Liver (tissue), 9 donors: ENCODE results near the gene SLC6A11. TPM values are rescaled to one million over a fixed set of nuclear protein-coding genes. Genes with fewer than 3 reads are reported as not detected.

ENCODE experiments used
- DNase-seq: peaks from one replicate; pipeline ENCODE4 v3.0.0-alpha.2; 2017; ENCODE audit warnings: low spot score
- H3K27ac ChIP-seq, 2 donors: one replicate each; pipeline ENCODE4 v1.7.0; 2013; ENCODE audit warnings: inconsistent platforms in 2 of 2, low read length in 2 of 2, control low read depth in 1 of 2, low read depth in 1 of 2, mild to moderate bottlenecking in 1 of 2
- H3K27me3 ChIP-seq, 4 donors: one replicate each; pipeline versions ENCODE4 v1.6.1 to v1.7.0; 2013; ENCODE audit warnings: low read length in 3 of 4, inconsistent platforms in 1 of 4, mild to moderate bottlenecking in 1 of 4, moderate library complexity in 1 of 4; ENCODE audit not compliant: control insufficient read depth in 4 of 4, insufficient read depth in 4 of 4
- H3K36me3 ChIP-seq, 4 donors: one replicate each; pipeline versions ENCODE4 v1.6.1 to v1.7.0; 2013; ENCODE audit warnings: low read length in 3 of 4, mild to moderate bottlenecking in 3 of 4, low read depth in 1 of 4, moderate library complexity in 1 of 4; ENCODE audit not compliant: control insufficient read depth in 4 of 4, insufficient read depth in 3 of 4
- H3K4me1 ChIP-seq, 4 donors: one replicate each; pipeline versions ENCODE4 v1.6.1 to v1.7.0; 2013; ENCODE audit warnings: low read length in 3 of 4, mild to moderate bottlenecking in 3 of 4, moderate library complexity in 1 of 4; ENCODE audit not compliant: control insufficient read depth in 4 of 4, insufficient read depth in 4 of 4
- H3K4me3 ChIP-seq, 3 donors: one replicate each; pipeline versions ENCODE4 v1.6.1 to v1.7.0; 2013; ENCODE audit warnings: low read length in 3 of 3, control low read depth in 1 of 3, low read depth in 1 of 3, mild to moderate bottlenecking in 1 of 3
- H3K9ac ChIP-seq, 2 donors: one replicate each; pipeline ENCODE4 v1.7.0; 2013; ENCODE audit warnings: low read length in 2 of 2, mild to moderate bottlenecking in 2 of 2, moderate library complexity in 2 of 2, control low read depth in 1 of 2, low read depth in 1 of 2
- H3K9me3 ChIP-seq, 4 donors: one replicate each; pipeline versions ENCODE4 v1.6.1 to v1.7.0; 2013; ENCODE audit warnings: low read length in 3 of 4; ENCODE audit not compliant: control insufficient read depth in 4 of 4
- ATF3 ChIP-seq: IDR thresholded peaks from 2 replicates; pipeline ENCODE4 v1.6.1; 2016; ENCODE audit warnings: antibody characterized with exemption
- CTCF ChIP-seq: fragments of 150-350 bp; IDR thresholded peaks from 2 replicates; pipeline ENCODE4 v1.5.1; 2017; ENCODE audit warnings: improper control_type of control experiment, low read depth, low read length; ENCODE audit not compliant: missing input control
- FOXA1 ChIP-seq: IDR thresholded peaks from 2 replicates; pipeline ENCODE4 v1.6.1; 2016; ENCODE audit warnings: antibody characterized with exemption
- FOXA2 ChIP-seq: IDR thresholded peaks from 2 replicates; pipeline ENCODE4 v1.6.1; 2016; ENCODE audit warnings: antibody characterized with exemption
- GABPA ChIP-seq, 2 donors: IDR thresholded peaks in 1 of 2; conservative IDR thresholded peaks in 1 of 2; 2 replicates each; pipeline ENCODE4 v1.6.1; 2016; ENCODE audit warnings: antibody characterized with exemption in 2 of 2, mild to moderate bottlenecking in 1 of 2, moderate library complexity in 1 of 2
- HNF4A ChIP-seq, 2 donors: conservative IDR thresholded peaks; 2 replicates each; pipeline ENCODE4 v1.6.1; 2016; ENCODE audit warnings: antibody characterized with exemption in 2 of 2, mild to moderate bottlenecking in 2 of 2
- HNF4G ChIP-seq: IDR thresholded peaks from 2 replicates; pipeline ENCODE4 v1.6.1; 2016; ENCODE audit warnings: antibody characterized with exemption
- MAX ChIP-seq: IDR thresholded peaks from 2 replicates; pipeline ENCODE4 v1.6.1; 2016; ENCODE audit warnings: antibody characterized with exemption
- NR2F2 ChIP-seq: IDR thresholded peaks from 2 replicates; pipeline ENCODE4 v1.6.1; 2016; ENCODE audit warnings: antibody characterized with exemption
- RAD21 ChIP-seq, 2 donors: IDR thresholded peaks; 2 replicates each; pipeline ENCODE4 v1.6.1; 2016; ENCODE audit warnings: antibody characterized with exemption in 2 of 2, mild to moderate bottlenecking in 2 of 2
- REST ChIP-seq: IDR thresholded peaks from 2 replicates; pipeline ENCODE4 v1.6.1; 2016; ENCODE audit warnings: antibody characterized with exemption, mild to moderate bottlenecking
- SP1 ChIP-seq: IDR thresholded peaks from 2 replicates; pipeline ENCODE4 v1.6.1; 2018; ENCODE audit warnings: antibody characterized with exemption, mild to moderate bottlenecking
- TAF1 ChIP-seq: conservative IDR thresholded peaks from 2 replicates; pipeline ENCODE4 v1.6.1; 2016; ENCODE audit warnings: antibody characterized with exemption, mild to moderate bottlenecking
- YY1 ChIP-seq: IDR thresholded peaks from 2 replicates; pipeline ENCODE4 v1.6.1; 2016; ENCODE audit warnings: antibody characterized with exemption, mild to moderate bottlenecking
- WGBS: extraction: QIAGEN DNeasy Blood & Tissue Kit; methylation state at CpG from one replicate; pipeline ENCODE4 v1.1.7; 2013; 5-methylcytosine and 5-hydroxymethylcytosine counted together
- polyA plus RNA-seq, 2 donors: library from polyadenylated mRNA; stranded (reverse) in 1 of 2; unstranded in 1 of 2; fragments of 200-250 nt in 1 of 2; fragments of >200 nt in 1 of 2; fragmentation: Nextera tagmentation in 1 of 2; extraction: Ambion mirVana in 1 of 2; gene quantifications; one replicate each; pipeline versions ENCODE4 v1.2.1 to v1.2.3, GENCODE V29; 2013 to 2015
- total RNA-seq, 2 donors: library from RNA; depleted of rRNA; stranded (reverse); fragments of >200 nt; gene quantifications; one replicate each; pipeline ENCODE4 v1.2.3, GENCODE V29; 2014
- donor health status: healthy.
- donor health status: healthy.
- donor health status: healthy.
- donor health status: healthy.
- donor health status: healthy.

Gene SLC6A11
- total and polyA plus RNA-seq, 4 donors, result under 0.01 to 7.1 (median 0.01) TPM; not detected in 1

GRCh38 chr3:10940106-10940505 is 124.1 kb downstream of the SLC6A11 start:
- Histone ChIP-seq H3K9ac (no peak overlapping the region), H3K4me1 (no peaks in the 10 kb centered on the region), H3K9me3 (peaks cover 0 to 4% (median 2%) of the 10 kb centered on the region in 4 donors), H3K36me3 (no peaks in the 10 kb centered on the region), H3K27ac (no peak overlapping the region), H3K27me3 (no peaks in the 10 kb centered on the region), H3K4me3 (no peak overlapping the region)
- WGBS, result 88% methylated on average over 12 of the region's 12 CpGs
- DNase-seq, result no peak
- TF ChIP-seq FOXA2 (no peak), FOXA1 (no peak), HNF4A (conservative IDR thresholded peaks at IDR 0.05) (no peak), MAX (no peak), GABPA (IDR thresholded peaks at IDR 0.05 in 1 of 2, conservative IDR thresholded peaks at IDR 0.05 in 1 of 2) (no peak), CTCF (no peak), SP1 (no peak), TAF1 (no peak), REST (no peak), YY1 (no peak), RAD21 (IDR thresholded peaks at IDR 0.05) (no peak), HNF4G (no peak), NR2F2 (no peak)

GRCh38 chr3:10941972-10942371 is 125.9 kb downstream of the SLC6A11 start:
- WGBS, result 84% methylated on average over 1 of the region's 1 CpG
- H3K27me3 ChIP-seq, result no peaks in the 10 kb centered on the region
- no peak overlapping the region for H3K27ac ChIP-seq
- H3K9me3 ChIP-seq, result peaks cover 0 to 4% (median 2%) of the 10 kb centered on the region in 4 donors
- no peaks in the 10 kb centered on the region for H3K4me1 ChIP-seq
- TF ChIP-seq RAD21 (IDR thresholded peaks at IDR 0.05), result peak in 1 of 2 donors; percentile 46
- TF ChIP-seq FOXA1, result no peak
- TF ChIP-seq CTCF, result peak; percentile 41
- TF ChIP-seq GABPA (IDR thresholded peaks at IDR 0.05 in 1 of 2, conservative IDR thresholded peaks at IDR 0.05 in 1 of 2), result no peak
- no peak for TF ChIP-seq ATF3
- no peak for DNase-seq
- H3K36me3 ChIP-seq, result no peaks in the 10 kb centered on the region
- H3K9ac ChIP-seq, result no peak overlapping the region
- no peak overlapping the region for H3K4me3 ChIP-seq
